ENCODE measurements around the gene BBIP1.

DNA sequence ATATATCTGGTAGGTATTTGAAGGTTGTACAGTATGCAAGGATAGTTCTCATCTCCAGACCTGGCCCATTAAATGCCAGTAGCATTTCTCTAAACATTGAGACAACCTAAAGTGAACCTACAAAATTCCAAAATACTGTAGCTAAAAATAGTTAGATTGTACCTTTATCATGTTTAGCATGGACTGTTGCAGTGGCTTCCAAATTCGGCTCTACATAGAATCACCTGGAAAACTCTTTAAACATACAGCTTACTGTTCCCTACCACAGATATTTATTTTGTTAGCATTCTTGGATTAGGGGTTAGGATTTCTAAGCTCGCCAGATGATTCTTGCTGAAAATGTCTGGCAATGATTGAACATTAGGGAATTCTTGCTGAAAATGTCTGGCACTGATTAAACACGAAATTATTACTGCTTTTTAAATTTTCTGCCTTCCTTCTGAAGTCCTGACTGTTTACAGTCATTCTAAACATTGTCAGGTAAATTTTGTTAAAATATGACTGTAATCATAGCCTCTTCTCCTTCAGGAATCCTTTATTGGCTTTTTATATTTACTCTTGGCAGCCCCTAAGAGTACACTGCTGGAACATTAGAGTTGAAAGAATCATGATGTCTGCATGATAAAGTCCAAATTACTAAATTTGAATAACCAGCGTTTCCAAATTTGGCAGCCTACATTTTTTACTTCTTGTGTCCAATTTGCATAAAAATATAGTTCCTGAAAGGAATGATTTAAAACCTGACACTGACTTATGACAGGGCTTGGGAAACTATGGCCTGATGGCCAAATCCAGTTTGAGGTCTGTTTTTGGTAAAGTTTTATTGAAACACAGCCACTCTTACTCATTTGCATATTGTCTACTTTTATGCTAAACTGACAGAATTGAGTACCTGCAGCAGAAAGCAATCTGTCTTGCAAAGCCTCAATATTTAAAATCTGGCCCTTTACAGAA is 40.7 kb upstream of the BBIP1 start:
- TF ChIP-seq CTCF (IDR thresholded peaks at IDR 0.05): no peak
- TF ChIP-seq POLR2AphosphoS5 (IDR thresholded peaks at IDR 0.05): no peak
